Activated T-cell treated with anti-CD3 and anti-CD28 coated beads, Interleukin-2, amount 50 U/mL, for 72 hours (primary cell): Measurements from ENCODE around the gene TRIM72. TPM values are rescaled to one million over a fixed set of nuclear protein-coding genes. Genes with fewer than 3 reads are reported as not detected.
"Not testable (repeated sequence)": the region's sequence is repeated elsewhere in the genome, so short reads cannot be mapped to it uniquely, and the experiment has no call there.

Experiments used
- ATAC-seq, 2 donors: fragments of 150-1000 bp; cut with Tn5 transposase; replicated peaks in 1 of 2; 2 replicates each; pipeline ENCODE4 v1.10.0; 2021; ENCODE audit warnings: moderate library complexity in 2 of 2, mild to moderate bottlenecking in 1 of 2
- DNase-seq, 2 donors: peaks; one replicate each; pipeline ENCODE4 v3.0.0; 2021 to 2022; ENCODE audit warnings: mixed read lengths in 1 of 2
- H3K27ac Mint-ChIP-seq: one replicate; pipeline ENCODE4 v1.8.0; 2022; ENCODE audit warnings: mild to moderate bottlenecking, moderate library complexity, mixed read lengths
- H3K27me3 Mint-ChIP-seq: one replicate; pipeline ENCODE4 v1.8.0; 2022; ENCODE audit warnings: low read depth, mixed read lengths
- H3K36me3 Mint-ChIP-seq, 2 donors: one replicate each; pipeline ENCODE4 v1.8.0; 2022; ENCODE audit warnings: mixed read lengths in 2 of 2, mild to moderate bottlenecking in 1 of 2; ENCODE audit not compliant: insufficient read depth in 2 of 2
- H3K4me1 Mint-ChIP-seq: one replicate; pipeline ENCODE4 v1.8.0; 2022; ENCODE audit warnings: low read depth, mixed read lengths
- H3K4me3 Mint-ChIP-seq, 2 donors: one replicate each; pipeline ENCODE4 v1.8.0; 2022; ENCODE audit warnings: mild to moderate bottlenecking in 2 of 2, mixed read lengths in 2 of 2, moderate library complexity in 2 of 2
- H3K9me3 Mint-ChIP-seq, 2 donors: one replicate each; pipeline ENCODE4 v1.8.0; 2022; ENCODE audit warnings: mixed read lengths in 2 of 2
- total RNA-seq, 2 donors: library from RNA; stranded (reverse); gene quantifications; one replicate each; pipeline ENCODE4 v1.2.3, GENCODE V29; 2022

The TRIM72 gene
- total RNA-seq, 2 donors from 2014 or later: 0.05 TPM; not detected in 1

DNA sequence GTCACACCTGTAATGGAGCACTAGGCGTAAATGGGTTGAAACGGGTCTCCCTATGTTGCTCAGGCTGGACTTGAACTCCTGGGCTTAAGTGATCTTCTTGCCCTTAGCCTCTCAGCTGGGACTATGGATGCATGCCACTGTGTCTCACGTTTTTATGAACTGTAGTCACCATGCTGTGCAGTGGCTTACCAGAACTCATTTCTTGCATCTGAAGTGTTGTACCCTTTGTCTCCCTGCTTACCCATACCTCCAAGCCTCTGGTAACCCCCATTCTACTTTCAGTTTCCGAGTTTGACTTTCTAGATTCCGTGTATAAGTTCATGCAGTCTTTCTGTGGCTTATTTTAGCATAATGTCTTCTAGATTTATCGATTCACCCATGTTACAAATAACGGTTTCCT, 19.0 kb upstream of the TRIM72 start:
- Mint-ChIP-seq H3K4me1 (peaks cover 88% of the 10 kb centered on the region), H3K27me3 (no peaks in the 10 kb centered on the region), H3K27ac (peak overlapping the region; percentile 2), H3K36me3 (peaks cover 31 to 74% of the 10 kb centered on the region in 2 donors), H3K4me3 (no peak overlapping the region), H3K9me3 (no peaks in the 10 kb centered on the region)
- DNase-seq (peak in 1 of 2 donors; percentile 36), ATAC-seq (peak; percentile 5 to 18)

DNA sequence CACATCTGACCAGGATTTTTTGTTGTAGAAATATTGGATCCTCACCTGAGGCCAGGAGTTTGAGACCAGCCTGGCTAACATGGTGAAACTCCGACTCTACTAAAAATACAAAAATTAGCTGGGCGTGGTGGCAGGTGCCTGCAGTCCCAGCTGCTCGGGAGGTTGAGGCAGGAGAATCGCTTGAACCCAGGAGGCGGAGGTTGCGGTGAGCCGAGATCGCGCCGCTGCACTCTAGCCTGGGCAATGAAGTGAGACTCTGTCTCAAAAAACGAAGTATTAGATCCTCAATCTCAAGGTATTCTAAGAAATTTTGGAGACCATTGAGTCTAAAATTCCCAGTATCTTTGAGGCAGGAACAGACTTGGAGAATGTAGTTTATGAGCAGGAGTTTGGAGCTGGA, 18.1 kb upstream of the TRIM72 start:
- Mint-ChIP-seq H3K4me1 (peaks cover 90% of the 10 kb centered on the region), H3K27ac (peak overlapping the region; percentile 78), H3K36me3 (peaks cover 23 to 65% of the 10 kb centered on the region in 2 donors)
- not testable (repeated sequence) for H3K4me3 Mint-ChIP-seq, DNase-seq, H3K27me3 Mint-ChIP-seq, ATAC-seq, H3K9me3 Mint-ChIP-seq

DNA sequence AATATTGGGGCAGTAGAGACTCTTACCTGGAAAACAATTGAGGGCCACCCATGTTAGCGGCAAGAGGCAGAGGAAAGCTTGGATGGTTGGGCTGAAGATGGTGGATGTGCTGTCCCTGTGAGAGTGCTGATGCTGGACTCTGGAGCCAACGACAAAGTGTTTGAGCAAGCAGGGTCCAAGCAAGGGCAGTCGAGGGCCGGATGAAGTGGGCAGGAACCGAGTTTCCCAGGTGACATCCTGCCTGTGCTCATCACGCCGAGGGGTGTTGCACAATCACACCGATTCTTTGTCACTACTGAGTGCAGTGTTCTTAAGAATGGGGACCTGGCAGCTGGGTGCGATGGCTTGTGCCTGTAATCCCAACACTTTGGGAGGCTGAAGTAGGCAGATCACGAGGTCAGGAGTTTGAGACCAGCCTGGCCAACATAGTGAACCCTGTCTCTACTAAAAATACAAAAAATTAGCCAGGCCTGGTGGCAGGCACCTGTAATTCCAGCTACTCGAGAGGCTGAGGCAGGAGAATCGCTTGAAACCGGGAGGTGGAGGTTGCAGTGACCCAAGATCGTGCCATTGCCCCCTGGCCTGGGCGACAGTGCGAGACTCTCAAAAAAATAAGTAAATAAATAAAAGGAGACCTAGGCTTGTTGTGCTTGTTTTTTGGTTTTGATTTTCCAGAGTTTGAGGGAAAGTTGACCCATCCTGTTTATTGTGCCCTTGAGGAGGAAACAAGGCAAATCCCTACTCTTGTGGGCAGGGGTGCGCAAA, 17.4 kb upstream of the TRIM72 start:
- Mint-ChIP-seq H3K27me3 (no peaks in the 10 kb centered on the region), H3K27ac (peak overlapping the region; percentile 78), H3K4me1 (peaks cover 90% of the 10 kb centered on the region), H3K36me3 (peaks cover 18 to 58% of the 10 kb centered on the region in 2 donors), H3K4me3 (no peak overlapping the region), H3K9me3 (no peaks in the 10 kb centered on the region)
- DNase-seq (peak in 1 of 2 donors; percentile 41), ATAC-seq (peak in 1 of 2 donors; percentile 3)

DNA sequence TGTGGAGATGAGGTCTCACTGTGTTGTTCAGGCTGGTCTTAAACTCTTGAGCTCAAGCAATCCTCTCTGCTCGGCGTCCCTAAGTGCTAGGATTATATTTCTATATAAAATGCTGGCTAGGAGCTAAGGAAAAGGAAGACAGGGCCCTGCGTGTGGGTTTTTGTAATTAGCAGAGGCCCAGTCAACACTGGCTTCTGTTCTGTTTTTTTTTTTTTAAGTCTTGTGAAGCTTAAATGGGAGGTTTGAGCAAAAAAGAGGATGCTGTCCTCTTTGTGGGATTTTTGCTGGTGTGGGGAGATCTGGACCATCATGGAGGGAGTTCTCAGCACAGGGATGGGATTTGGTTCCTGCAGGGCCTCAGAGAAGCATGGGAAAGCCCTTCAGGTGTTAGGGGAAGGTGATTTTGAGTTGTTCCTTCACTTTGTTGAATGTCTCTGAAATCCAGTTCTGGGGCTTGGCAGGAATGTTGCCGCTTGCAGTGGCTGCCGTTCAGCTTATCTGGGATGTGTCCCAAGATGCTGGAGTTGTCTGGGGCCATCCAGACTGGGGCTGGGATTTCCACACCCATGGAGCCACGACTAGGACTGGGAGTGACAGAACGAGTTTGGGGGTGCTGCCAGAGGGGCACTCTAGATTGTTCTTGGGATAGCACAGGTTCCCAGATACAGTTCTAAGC, 15.6 kb upstream of the TRIM72 start:
- no peak overlapping the region for H3K4me3 Mint-ChIP-seq
- no peaks in the 10 kb centered on the region for H3K27me3 Mint-ChIP-seq
- no peak for ATAC-seq
- H3K4me1 Mint-ChIP-seq: peaks cover 87% of the 10 kb centered on the region
- H3K36me3 Mint-ChIP-seq: peaks cover 13 to 41% of the 10 kb centered on the region in 2 donors
- no peaks in the 10 kb centered on the region for H3K9me3 Mint-ChIP-seq
- H3K27ac Mint-ChIP-seq: peak overlapping the region; percentile 80
- peak in 1 of 2 donors; percentile 35 for DNase-seq

DNA sequence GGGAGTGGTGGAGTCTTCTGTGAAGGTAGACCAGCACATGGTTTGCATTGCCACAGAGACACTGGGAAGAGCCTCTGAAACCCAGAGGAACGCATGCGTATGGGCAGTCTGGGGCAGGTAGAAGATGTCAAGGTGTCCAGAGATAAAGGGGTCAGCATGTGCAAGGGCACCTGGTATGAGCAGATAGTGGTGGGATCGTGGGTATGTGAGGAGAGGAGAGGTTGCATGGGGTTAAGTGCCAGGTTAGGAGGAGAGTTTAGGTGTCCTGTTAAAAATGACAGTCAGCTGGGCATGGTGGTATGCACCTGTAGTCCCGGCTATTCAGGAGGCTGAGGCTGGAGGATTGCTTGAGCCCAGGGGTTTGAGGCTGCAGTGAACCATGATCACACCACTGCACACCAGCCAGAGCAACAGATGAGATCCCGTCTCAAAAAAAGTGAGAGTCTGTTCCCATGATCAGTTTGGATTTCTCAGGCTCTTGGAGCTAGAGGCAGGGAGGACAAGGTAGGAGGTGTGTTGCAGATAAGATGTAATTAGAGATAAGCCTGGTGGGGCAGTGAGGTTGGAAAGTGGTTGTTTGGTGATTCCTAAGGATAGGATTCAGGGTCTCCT, 14.4 kb upstream of the TRIM72 start:
- H3K27me3 Mint-ChIP-seq: no peaks in the 10 kb centered on the region
- peak overlapping the region; percentile 1 to 6 for H3K4me3 Mint-ChIP-seq
- H3K27ac Mint-ChIP-seq: peak overlapping the region; percentile 72
- ATAC-seq: no peak
- no peaks in the 10 kb centered on the region for H3K9me3 Mint-ChIP-seq
- H3K36me3 Mint-ChIP-seq: peaks cover 9 to 33% of the 10 kb centered on the region in 2 donors
- H3K4me1 Mint-ChIP-seq: peaks cover 82% of the 10 kb centered on the region
- DNase-seq: no peak

DNA sequence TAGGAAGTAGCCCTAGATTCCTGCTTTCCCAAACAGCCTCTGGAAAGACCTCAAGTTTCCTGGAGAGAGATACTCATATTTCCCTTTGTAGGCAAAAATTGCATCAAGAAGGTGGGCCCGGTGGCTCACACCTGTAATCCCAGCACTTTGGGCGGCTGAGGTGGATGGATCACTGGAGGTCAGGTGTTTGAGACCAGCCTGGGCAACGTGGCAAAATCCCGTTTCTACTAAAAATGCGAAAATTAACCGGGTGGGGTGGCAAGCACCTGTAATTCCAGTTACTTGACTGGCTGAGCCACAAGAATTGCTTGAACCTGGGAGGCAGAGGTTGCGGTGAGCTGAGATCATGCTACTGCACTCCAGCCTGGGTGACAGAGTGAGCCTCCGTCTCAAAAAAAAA, 13.8 kb upstream of the TRIM72 start:
- Mint-ChIP-seq H3K36me3 (peaks cover 9 to 28% of the 10 kb centered on the region in 2 donors), H3K4me3 (peak overlapping the region in 1 of 2 donors; percentile 1), H3K4me1 (peaks cover 78% of the 10 kb centered on the region), H3K27ac (peak overlapping the region; percentile 72)
- not testable (repeated sequence) for DNase-seq, ATAC-seq, H3K9me3 Mint-ChIP-seq, H3K27me3 Mint-ChIP-seq

DNA sequence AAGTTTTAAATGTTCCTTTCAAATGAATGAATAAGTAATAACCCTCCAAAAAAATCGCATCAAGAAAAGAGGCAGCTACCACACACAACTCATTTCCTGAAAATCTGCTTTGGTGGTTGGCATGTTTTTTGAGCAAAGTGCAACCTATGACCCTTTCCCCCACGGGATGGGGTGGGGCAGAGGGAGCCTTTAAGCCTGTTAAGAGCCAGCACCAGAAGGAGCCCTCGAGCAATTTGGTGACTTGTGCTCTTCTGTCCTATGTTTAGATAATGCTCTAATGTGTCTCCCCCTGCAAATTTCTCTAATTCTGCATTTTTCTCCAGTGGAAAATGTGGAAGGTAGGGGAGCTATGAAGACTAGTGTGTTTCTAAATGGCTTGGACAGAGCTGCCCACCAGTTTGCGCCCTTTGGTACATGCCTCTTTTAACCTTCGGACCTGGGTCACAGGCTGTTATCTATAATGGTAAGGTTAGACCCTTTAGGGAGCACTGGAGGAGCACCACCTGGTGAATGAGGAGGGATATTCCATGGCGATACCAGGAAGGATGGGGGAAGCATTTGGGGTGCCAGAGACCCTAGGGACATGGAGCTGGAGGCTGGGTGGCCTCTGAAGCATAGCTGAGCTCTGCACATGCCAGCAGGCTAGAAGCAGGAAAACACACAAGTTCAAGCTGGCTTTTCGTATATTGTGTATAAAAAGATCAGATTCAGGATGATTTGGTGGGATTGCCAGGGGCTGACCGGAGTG, 12.9 kb upstream of the TRIM72 start:
- H3K27me3 Mint-ChIP-seq: no peaks in the 10 kb centered on the region
- peaks cover 71% of the 10 kb centered on the region for H3K4me1 Mint-ChIP-seq
- H3K9me3 Mint-ChIP-seq: peaks cover 0 to 2% of the 10 kb centered on the region in 2 donors
- H3K36me3 Mint-ChIP-seq: peaks cover 9 to 19% of the 10 kb centered on the region in 2 donors
- H3K27ac Mint-ChIP-seq: peak overlapping the region; percentile 89
- ATAC-seq (peak; percentile 26 to 55), DNase-seq (peak; percentile 71 to 72)
- H3K4me3 Mint-ChIP-seq: peak overlapping the region; percentile 88

DNA sequence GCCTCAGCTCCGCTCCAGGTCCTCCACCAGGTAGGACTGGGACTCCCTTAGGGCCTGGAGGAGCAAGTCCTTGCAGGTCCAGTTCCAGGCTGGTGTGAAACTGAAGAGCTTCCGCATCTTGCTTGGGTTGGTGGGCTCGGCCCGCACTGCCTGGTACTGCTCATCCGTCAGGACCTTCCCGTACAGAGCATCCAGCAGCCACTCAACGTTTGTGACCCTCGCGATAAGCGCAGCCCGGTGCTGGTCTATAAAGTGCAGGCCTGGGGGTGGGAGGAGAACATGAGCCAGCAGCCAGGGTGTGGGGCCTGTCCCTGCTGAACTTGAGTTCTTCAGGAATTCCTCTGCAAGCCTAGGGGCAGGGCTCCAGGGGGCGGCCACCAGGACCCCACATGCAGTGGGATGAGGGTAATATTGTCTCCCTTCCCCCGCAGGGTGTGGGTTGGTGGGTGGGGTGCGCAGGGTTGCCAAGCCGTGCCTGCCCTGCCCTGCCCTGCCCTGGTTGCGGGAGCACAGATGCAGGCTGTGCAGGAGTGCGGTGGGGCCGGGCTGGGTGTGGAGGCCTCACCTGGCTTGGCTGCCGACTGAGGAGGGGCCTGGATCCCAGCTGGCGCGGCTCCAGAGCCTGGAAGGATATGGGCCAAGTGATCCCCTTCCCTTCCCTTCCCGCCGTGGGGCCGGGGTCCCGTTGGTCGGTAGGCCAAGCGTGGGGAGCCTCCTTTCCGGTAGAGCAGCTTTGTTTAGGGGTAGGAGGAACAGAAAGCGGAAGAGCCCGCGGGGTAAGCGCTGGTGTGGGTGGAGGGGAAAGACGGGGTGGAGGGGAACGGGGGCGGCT, 12.1 kb upstream of the TRIM72 start:
- Mint-ChIP-seq H3K27ac (peak overlapping the region; percentile 58), H3K4me3 (peak overlapping the region; percentile 88), H3K4me1 (peaks cover 64% of the 10 kb centered on the region), H3K27me3 (no peaks in the 10 kb centered on the region), H3K9me3 (peaks cover 0 to 2% of the 10 kb centered on the region in 2 donors), H3K36me3 (peaks cover 6 to 12% of the 10 kb centered on the region in 2 donors)
- peak; percentile 33 to 52 for ATAC-seq
- peak; percentile 44 to 53 for DNase-seq

DNA sequence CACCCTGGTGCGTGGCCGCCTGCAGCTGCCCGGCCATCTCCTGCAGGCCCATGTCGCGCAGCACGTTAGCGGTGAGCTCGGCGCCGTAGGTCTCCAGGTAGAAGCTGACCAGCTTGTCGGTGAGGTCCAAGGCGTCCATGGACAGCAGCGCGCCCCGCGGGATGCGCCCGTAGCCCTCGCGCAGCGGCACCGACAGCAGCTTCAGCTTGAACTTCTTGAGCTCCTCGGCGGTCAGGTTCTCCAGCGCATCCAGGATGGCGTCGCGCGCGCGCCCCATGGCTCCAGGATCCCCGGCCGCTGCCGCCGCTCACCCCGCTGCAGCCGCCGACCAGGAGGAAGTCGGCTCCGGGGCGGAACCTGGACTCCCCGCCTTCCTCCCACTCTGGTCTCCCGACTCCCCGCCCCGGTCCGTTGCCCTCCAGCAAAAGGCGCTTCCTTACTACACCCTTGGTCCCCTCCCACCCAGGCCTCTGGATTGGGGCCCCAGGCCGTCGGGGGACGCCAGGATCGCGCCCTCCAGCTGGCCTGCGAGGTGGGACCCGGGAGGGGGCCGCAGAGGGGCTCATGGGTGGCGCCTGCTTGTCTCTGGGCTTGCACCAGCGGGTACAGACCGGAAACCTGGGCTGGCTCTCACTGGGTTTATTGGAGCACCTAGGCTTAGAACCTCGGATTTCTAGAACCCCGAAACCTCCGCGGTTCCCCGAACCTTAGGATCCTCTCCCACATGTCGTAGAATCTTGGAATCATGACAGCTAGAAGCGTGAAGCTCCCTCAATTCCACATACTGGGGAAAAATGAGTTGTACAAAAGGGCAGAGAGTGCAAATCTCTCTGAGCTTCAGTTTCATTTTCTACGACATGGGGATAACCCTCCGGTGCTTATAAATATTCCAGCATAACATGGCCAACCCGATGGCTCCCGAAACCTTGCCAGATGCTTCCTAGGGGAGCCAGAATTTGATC, 11.2 kb upstream of the TRIM72 start, which contains the start of gene PYCARD:
TSS of gene PYCARD (minus strand) at position 347 of the 962 bp plus-strand sequence. CDS start at position 277, 70 bp downstream.
- peaks cover 56% of the 10 kb centered on the region for H3K4me1 Mint-ChIP-seq
- peak; percentile 52 for DNase-seq
- H3K27me3 Mint-ChIP-seq: no peaks in the 10 kb centered on the region
- H3K36me3 Mint-ChIP-seq: peaks cover 6 to 12% of the 10 kb centered on the region in 2 donors
- H3K9me3 Mint-ChIP-seq: peaks cover 0 to 2% of the 10 kb centered on the region in 2 donors
- peak; percentile 3 to 28 for ATAC-seq
- H3K27ac Mint-ChIP-seq: peak within 1 kb of the TSS; percentile 91
- peak within 1 kb of the TSS; percentile 88 for H3K4me3 Mint-ChIP-seq

DNA sequence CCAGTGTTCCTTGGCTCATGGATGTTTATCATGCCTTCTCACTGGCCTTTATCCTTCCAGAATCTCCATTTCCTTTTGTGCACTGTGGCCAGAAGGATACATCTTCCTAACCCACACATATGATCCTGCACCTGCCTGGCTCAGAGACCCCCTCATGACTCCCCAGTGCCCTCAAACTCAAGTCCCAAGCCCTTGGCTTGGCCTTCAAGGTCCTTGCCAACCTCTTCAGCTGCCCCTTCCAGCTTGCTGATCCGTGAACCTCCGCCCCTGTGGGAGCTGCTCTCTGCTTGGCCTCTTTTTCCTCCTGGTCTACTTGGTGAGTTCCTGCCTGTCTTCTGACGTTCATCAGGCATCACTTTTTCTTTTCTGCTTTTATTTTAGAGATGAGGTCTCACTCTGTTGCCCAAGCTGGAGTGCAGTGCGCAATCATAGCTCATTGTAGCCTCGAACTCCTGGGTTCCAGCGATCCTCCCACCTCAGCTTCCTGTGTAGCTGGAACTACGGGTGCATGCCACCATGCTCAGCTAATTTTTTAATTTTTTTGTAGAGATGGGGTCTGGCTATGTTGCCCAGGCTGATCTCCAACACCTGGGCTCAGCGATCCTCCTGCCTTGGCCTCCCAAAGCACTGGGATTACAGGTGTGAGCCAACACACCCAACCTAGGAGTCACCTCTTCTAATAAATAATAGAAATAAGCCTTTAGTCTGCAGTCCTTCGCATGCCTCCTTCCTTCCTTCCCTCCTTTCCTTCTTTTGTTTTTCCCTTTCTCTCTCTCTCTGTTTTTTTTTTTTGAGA, 8.8 kb upstream of the TRIM72 start:
- ATAC-seq (no peak), DNase-seq (no peak)
- no peaks in the 10 kb centered on the region for H3K27me3 Mint-ChIP-seq
- no peak overlapping the region for H3K4me3 Mint-ChIP-seq
- peaks cover 34% of the 10 kb centered on the region for H3K4me1 Mint-ChIP-seq
- no peaks in the 10 kb centered on the region for H3K36me3 Mint-ChIP-seq
- peak overlapping the region; percentile 91 for H3K27ac Mint-ChIP-seq
- H3K9me3 Mint-ChIP-seq: peaks cover 0 to 2% of the 10 kb centered on the region in 2 donors
